ENCODE results near the gene CYP2U1.
"Not testable (repeated sequence)": the region's sequence is repeated elsewhere in the genome, so short reads cannot be mapped to it uniquely, and the experiment has no call there.

GRCh38 chr4:107925713-107926112, 5.6 kb upstream of the CYP2U1 start:
- TF ChIP-seq CTCF (conservative IDR thresholded peaks at IDR 0.05; ENCODE audit: low read depth, low read length); RAD21 (IDR thresholded peaks at IDR 0.05; ENCODE audit: low read length); POLR2A (IDR thresholded peaks at IDR 0.05; ENCODE audit: low read depth, low read length); BHLHE40 (IDR thresholded peaks at IDR 0.05; ENCODE audit: low read depth, low read length); RFX5 (IDR thresholded peaks at IDR 0.05; ENCODE audit: low read depth, low read length); MAZ (IDR thresholded peaks at IDR 0.05; ENCODE audit: borderline replicate concordance, low read depth, low read length); CHD1 (IDR thresholded peaks at IDR 0.05; ENCODE audit: low read depth, low read length); FOS (IDR thresholded peaks at IDR 0.05; ENCODE audit: low read depth, low read length); ELK1 (IDR thresholded peaks at IDR 0.05; ENCODE audit: borderline replicate concordance, low read depth, low read length); CEBPB (IDR thresholded peaks at IDR 0.05; ENCODE audit: low read depth, low read length): not testable (repeated sequence)
- TF ChIP-seq, protein P1, sequence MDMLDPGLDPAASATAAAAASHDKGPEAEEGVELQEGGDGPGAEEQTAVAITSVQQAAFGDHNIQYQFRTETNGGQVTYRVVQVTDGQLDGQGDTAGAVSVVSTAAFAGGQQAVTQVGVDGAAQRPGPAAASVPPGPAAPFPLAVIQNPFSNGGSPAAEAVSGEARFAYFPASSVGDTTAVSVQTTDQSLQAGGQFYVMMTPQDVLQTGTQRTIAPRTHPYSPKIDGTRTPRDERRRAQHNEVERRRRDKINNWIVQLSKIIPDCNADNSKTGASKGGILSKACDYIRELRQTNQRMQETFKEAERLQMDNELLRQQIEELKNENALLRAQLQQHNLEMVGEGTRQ (IDR thresholded peaks at IDR 0.05; ENCODE audit: low read depth, low read length) = not testable (repeated sequence)
